ENCODE results near the gene AURKAIP1. TPM values are rescaled to one million over a fixed set of nuclear protein-coding genes. Genes with fewer than 3 reads are reported as not detected.

AURKAIP1 gene
- total and polyA plus RNA-seq, 9 of the 15 experiments (the other 6 are each of a cell fraction or from before 2014, with no cell fraction given) = 7.8 to 478 (median 92.0) TPM

DNA sequence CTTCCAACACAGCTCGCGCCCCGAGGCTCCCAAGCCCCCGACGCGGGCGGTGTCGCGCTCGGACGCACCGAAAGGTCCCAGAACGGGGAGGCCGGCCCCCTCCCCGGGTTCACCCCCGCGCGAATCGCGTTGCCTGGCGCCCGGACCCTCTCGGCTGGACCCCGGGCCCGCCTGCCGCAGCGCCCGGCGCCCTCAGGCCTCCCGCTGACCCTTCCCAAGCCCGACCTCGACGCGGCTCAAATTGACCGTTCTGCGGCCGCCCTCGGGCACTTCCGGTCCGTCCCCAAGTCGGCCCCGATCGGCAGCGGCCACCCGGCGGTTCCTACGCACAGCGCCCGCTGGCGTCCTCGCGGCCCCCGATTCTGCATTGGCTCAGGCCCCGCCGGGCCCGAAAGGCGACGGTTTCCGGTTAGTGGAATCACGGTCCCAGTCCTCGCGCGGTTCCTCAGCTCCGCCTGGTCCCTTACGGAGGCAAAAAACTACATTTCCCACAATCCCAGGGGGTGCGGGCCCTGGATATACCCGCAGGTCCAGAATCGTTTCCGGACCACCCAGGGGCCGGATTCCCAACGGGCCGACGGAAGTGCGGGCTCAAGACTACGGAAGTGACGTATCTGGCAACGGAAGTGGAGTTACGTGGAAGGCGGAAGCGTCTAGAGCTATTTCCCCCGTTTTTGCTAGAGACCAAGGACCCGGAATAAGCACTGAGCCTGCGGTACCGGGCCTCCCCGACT, at the start of gene AURKAIP1 (continued):
- TF ChIP-seq, protein P1, sequence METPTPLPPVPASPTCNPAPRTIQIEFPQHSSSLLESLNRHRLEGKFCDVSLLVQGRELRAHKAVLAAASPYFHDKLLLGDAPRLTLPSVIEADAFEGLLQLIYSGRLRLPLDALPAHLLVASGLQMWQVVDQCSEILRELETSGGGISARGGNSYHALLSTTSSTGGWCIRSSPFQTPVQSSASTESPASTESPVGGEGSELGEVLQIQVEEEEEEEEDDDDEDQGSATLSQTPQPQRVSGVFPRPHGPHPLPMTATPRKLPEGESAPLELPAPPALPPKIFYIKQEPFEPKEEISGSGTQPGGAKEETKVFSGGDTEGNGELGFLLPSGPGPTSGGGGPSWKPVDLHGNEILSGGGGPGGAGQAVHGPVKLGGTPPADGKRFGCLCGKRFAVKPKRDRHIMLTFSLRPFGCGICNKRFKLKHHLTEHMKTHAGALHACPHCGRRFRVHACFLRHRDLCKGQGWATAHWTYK (CRISPR knock-in tag; IDR thresholded peaks at IDR 0.05) = no peak; the same call in none of the 2 replicates
- TF ChIP-seq, protein P2, sequence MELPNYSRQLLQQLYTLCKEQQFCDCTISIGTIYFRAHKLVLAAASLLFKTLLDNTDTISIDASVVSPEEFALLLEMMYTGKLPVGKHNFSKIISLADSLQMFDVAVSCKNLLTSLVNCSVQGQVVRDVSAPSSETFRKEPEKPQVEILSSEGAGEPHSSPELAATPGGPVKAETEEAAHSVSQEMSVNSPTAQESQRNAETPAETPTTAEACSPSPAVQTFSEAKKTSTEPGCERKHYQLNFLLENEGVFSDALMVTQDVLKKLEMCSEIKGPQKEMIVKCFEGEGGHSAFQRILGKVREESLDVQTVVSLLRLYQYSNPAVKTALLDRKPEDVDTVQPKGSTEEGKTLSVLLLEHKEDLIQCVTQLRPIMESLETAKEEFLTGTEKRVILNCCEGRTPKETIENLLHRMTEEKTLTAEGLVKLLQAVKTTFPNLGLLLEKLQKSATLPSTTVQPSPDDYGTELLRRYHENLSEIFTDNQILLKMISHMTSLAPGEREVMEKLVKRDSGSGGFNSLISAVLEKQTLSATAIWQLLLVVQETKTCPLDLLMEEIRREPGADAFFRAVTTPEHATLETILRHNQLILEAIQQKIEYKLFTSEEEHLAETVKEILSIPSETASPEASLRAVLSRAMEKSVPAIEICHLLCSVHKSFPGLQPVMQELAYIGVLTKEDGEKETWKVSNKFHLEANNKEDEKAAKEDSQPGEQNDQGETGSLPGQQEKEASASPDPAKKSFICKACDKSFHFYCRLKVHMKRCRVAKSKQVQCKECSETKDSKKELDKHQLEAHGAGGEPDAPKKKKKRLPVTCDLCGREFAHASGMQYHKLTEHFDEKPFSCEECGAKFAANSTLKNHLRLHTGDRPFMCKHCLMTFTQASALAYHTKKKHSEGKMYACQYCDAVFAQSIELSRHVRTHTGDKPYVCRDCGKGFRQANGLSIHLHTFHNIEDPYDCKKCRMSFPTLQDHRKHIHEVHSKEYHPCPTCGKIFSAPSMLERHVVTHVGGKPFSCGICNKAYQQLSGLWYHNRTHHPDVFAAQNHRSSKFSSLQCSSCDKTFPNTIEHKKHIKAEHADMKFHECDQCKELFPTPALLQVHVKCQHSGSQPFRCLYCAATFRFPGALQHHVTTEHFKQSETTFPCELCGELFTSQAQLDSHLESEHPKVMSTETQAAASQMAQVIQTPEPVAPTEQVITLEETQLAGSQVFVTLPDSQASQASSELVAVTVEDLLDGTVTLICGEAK (IDR thresholded peaks at IDR 0.05) = peak; percentile 100
- TF ChIP-seq, protein P2 (CRISPR knock-in tag; IDR thresholded peaks at IDR 0.05) = no peak
- TF ChIP-seq, protein P3, sequence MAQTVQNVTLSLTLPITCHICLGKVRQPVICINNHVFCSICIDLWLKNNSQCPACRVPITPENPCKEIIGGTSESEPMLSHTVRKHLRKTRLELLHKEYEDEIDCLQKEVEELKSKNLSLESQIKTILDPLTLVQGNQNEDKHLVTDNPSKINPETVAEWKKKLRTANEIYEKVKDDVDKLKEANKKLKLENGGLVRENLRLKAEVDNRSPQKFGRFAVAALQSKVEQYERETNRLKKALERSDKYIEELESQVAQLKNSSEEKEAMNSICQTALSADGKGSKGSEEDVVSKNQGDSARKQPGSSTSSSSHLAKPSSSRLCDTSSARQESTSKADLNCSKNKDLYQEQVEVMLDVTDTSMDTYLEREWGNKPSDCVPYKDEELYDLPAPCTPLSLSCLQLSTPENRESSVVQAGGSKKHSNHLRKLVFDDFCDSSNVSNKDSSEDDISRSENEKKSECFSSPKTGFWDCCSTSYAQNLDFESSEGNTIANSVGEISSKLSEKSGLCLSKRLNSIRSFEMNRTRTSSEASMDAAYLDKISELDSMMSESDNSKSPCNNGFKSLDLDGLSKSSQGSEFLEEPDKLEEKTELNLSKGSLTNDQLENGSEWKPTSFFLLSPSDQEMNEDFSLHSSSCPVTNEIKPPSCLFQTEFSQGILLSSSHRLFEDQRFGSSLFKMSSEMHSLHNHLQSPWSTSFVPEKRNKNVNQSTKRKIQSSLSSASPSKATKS (CRISPR knock-in tag; IDR thresholded peaks at IDR 0.05) = no peak
- TF ChIP-seq MECOM (CRISPR knock-in tag; IDR thresholded peaks at IDR 0.05) (no peak), GTF2A2 (tag; IDR thresholded peaks at IDR 0.05) (no peak), NELFE (IDR thresholded peaks at IDR 0.05; ENCODE audit: insufficient read depth, insufficient read length) (no peak), GABPB2 (CRISPR knock-in tag; conservative IDR thresholded peaks at IDR 0.05) (peak; percentile 1; the same call in 1 of the 2 replicates), ZNF766 (CRISPR knock-in tag; conservative IDR thresholded peaks at IDR 0.05) (peak; percentile 87; the same call in 1 of the 2 replicates), SUPT5H (IDR thresholded peaks at IDR 0.05) (peak; percentile 89), FOXK2 (conservative IDR thresholded peaks at IDR 0.05 in 1 of 2, IDR thresholded peaks at IDR 0.05 in 1 of 2; ENCODE audit: low read depth in 2 of 2) (peak; percentile 64 to 89; a peak in 2 of 4 replicates), ZNF589 (CRISPR knock-in tag; IDR thresholded peaks at IDR 0.05; ENCODE audit: low read depth) (peak; percentile 85), ESRRB (CRISPR knock-in tag; IDR thresholded peaks at IDR 0.05; ENCODE audit: borderline replicate concordance) (no peak)
- TF ChIP-seq, protein P4, sequence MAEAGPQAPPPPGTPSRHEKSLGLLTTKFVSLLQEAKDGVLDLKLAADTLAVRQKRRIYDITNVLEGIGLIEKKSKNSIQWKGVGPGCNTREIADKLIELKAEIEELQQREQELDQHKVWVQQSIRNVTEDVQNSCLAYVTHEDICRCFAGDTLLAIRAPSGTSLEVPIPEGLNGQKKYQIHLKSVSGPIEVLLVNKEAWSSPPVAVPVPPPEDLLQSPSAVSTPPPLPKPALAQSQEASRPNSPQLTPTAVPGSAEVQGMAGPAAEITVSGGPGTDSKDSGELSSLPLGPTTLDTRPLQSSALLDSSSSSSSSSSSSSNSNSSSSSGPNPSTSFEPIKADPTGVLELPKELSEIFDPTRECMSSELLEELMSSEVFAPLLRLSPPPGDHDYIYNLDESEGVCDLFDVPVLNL (CRISPR knock-in tag; IDR thresholded peaks at IDR 0.05; ENCODE audit: low read depth) = peak; percentile 55; the same call in 1 of the 2 replicates

All from K562 (cell line).